T47D (cell line): Measurements from ENCODE around the gene BLTP3B.

ENCODE experiments used
- DNase-seq, 2 experiments: peaks; one replicate each; pipeline versions ENCODE4 v3.0.0 to v3.0.0-alpha.2; 2011 to 2012; ENCODE audit warnings: low read depth in 1 of 2, low spot score in 1 of 2
- JUND ChIP-seq: IDR thresholded peaks from 2 replicates; pipeline ENCODE4 v1.6.1; 2012; ENCODE audit warnings: low read depth
- in situ Hi-C: cut with HindIII; loops from 2 replicates; pipeline ENCODE4 v1.10.0; 2016; ENCODE audit warnings: low sequenced_read_pairs, low pct_unique_long_range_greater_than_20kb

The BLTP3B gene

DNA sequence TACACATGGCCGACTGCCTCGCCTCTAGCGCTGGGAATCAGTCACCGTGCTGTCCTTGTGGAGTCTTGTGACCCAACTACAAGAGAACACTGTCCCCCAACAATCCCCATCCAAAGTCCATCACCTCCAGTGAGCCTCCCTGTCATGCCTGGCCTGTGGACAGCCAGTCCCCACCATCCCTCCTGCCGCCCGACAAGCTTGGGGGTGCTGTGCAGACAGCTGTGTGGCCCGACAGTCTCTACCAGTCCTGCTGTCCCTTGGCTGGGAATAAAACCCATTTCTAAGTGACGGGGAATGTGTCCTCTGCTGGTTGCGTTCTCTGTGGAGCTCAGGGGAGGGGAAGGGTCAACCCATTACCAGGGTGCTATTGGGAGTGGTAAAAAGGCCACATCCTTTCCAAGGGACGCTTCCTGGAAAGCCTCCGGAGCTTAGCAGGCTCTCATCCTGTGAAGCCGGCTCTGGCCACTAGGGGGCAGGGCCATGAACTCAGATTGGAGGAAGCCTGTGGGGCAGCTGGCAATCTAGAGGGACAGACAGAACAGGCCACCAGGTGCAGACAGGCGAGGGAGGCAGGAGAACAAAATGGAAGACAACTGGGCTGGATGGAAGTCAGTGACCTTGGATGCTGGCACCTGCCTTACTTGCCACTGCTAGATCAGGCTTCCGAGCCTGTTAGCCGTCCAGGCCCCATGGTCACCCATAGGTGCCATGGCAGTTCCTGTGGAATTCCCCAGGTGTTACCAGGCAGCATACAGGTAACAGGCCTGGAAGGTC, 12.0 kb upstream of the BLTP3B start:
- in situ Hi-C loops = no loop called here
- DNase-seq = peak; percentile 42 to 79
- no peak for TF ChIP-seq JUND

DNA sequence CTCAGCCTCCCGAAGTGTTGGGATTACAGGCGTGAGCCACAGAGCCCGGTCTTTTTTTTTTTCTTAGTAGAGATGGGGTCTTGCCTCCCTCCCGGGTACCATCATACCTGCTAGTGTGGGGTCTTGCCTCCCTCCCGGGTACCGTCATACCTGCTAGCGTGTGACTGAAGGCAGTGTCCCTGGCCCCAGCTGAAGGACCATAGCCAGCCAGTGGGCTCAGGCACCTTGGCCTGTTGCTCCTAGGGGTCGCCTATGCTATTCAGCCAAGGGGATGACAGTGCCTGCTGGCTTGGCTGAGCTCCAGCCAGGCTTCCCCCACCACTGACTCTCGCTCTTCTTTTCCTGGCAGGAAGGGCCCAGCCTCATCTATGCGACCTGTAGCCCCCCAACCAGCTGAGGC, 10.5 kb upstream of the BLTP3B start:
- no peak for TF ChIP-seq JUND
- in situ Hi-C loops = no loop called here
- no peak for DNase-seq

GRCh38 chr12:100151769-100152168, 9.1 kb upstream of the BLTP3B start:
- no peak for DNase-seq
- in situ Hi-C loops = no loop called here
- TF ChIP-seq JUND = no peak

GRCh38 chr12:100146252-100146651, 3.6 kb upstream of the BLTP3B start:
- TF ChIP-seq JUND = no peak
- in situ Hi-C loops = no loop called here
- no peak for DNase-seq

GRCh38 chr12:100145643-100146042, 3.0 kb upstream of the BLTP3B start:
- DNase-seq = no peak
- in situ Hi-C loops = no loop called here
- TF ChIP-seq JUND = no peak

DNA sequence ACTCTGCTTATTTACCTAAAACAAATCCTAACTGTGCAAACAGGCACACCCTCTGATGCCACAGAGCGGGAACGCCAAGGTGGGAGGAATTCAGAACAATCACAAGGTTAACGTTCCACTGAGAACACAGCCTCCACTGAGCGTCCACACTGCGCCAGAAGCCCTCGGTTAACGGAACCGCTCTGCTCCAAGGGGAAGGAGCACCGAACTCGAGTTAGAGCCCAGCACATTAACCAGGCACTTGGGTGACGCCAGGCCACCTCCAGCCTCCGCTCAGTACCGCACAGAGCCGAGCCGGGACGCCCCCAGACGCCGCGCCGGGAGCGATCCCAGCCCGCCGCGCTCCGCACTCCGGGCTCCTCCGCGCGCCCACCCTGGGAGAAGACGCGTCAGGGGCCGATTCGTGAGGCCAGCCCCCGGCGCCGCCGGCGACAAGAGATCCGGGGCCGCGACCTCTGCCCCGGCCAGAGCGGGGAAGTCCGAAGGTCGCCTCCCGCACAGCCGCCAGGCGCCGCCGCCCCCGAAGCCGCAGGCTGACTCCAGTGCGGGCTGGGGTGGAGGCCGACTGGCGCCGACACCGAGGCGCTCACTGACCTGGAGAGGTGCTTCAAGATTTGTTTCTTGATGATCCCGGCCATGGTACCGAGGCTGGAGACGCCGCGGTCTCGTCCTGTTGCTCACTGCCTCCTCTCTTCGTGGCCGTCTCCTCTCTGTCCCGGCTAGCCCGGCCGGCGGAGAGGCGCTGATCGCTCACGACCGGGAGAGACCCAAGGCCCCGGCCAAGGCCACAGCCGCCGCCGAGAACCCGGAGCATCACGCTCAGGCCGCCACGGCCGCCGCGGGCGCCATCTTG, 450 bp downstream of the BLTP3B start:
- peak in 1 of 2 experiments; percentile 79 for DNase-seq
- in situ Hi-C loops = no loop called here
- no peak for TF ChIP-seq JUND

- TF ChIP-seq JUND = no peak
- no peak for DNase-seq
- in situ Hi-C loops = no loop called here
Observed at GRCh38 chr12:100141666-100141997, 1.0 kb downstream of the BLTP3B start.

GRCh38 chr12:100138803-100139098, 3.9 kb downstream of the BLTP3B start:
- in situ Hi-C loops = no loop called here
- no peak for DNase-seq
- no peak for TF ChIP-seq JUND

DNA sequence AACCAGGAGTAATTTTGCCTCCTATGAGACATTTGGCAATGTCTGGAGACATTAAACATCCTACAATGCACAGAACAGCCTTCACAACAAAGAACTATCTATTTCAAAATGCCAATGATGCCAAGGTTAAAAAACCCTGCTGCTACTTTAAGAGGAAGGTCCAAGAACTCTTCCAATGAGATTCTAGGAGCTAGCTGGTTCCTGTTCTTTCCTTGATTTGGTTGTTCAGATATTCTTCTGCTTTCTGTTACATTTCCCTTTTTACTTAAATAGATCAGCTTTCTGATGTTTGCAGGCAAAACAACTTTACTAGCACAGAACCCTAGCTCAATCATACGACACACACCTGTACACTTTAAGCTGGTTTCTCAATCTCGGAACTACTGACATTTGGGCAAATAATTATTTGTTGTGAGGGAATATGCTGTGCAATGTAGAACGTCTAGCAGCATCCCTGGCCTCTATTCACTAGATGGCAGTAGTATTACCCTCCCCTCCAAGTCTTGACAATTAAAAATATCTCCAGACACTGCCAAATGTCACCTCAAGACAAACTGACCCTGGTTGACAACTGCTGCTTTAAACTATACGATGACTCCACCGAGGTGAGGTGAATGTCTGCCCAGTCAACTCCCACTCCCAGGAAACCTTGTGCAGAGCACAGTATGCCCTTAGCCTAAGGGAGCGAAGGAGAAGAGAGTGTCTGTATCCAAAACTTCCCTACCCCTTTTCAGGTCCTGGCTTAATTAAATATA, 4.4 kb downstream of the BLTP3B start:
- in situ Hi-C loops = no loop called here
- DNase-seq = peak in 1 of 2 experiments; percentile 73
- TF ChIP-seq JUND = no peak

DNA sequence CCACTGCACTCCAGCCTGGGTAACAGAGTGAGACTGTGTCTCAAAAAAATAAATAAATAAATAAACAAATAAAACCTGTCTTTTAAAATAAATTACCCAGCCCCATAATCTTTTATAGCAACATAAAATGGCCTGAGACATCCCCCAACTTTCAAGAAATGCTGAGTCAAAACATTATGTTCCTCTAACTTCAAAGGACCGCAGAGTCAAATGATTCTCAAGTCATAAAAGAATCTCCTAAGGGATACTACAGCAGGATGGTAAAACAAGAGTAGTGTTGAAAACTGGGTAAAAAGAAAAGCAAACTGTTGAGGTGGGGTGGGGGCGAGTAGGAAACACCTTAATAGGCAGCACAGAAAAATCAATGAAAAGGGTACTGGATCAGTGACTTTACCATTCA, 9.5 kb downstream of the BLTP3B start:
- TF ChIP-seq JUND = no peak

DNA sequence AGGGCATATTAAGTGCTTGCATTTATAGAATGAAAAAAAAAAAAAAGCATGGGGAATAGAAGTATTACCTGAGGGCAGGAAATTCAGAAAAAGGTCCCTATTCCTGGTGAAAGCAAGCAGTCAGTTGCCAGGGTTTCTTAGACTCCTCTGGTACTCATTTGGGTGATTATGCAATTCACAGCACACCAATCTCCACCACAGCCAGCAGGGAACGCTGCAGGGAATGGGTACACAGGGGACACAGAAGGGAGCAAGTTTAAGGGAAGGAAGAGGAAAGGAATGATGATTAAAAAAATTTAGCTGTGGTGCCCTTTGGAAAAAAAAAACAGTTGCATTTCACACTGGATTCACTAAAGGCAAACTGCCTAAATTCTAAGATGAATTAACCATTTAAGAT, 14.2 kb downstream of the BLTP3B start:
- TF ChIP-seq JUND = no peak
- DNase-seq = peak in 1 of 2 experiments; percentile 68
- in situ Hi-C loops = no loop called here

More for the DNA sequence above, 9.5 kb downstream of the BLTP3B start:
- no peak for DNase-seq
- in situ Hi-C loops = no loop called here

- in situ Hi-C loops = no loop called here
- no peak for TF ChIP-seq JUND
- DNase-seq = no peak
Observed at GRCh38 chr12:100127766-100128511, 14.7 kb downstream of the BLTP3B start.
